AG10803 (cell line): ENCODE results near the gene CFAP43.

ENCODE experiments used
- DNase-seq: peaks from one replicate; pipeline ENCODE4 v3.0.0; 2010; ENCODE audit warnings: low read depth
- H3K4me3 ChIP-seq: 2 replicates; pipeline ENCODE4 v1.5.1; 2011; ENCODE audit warnings: mild to moderate bottlenecking, low read length, control low read depth
- CTCF ChIP-seq: conservative IDR thresholded peaks from 2 replicates; pipeline ENCODE4 v1.5.1; 2011; ENCODE audit warnings: mild to moderate bottlenecking, low read length, control low read depth, inconsistent platforms

The CFAP43 gene

GRCh38 chr10:104122225-104123107, 109.7 kb downstream of the CFAP43 start:
- no peak for TF ChIP-seq CTCF
- DNase-seq = peak; percentile 15
- peak overlapping the region; percentile 91 for H3K4me3 ChIP-seq

- peak; percentile 54 for TF ChIP-seq CTCF
- peak; percentile 98 for DNase-seq
- H3K4me3 ChIP-seq = peak within 1 kb of the TSS; percentile 91
These were observed 110.5 kb downstream of the CFAP43 start, which contains the start of gene SFR1 for GRCh38 chr10:104121485-104122224. TSS of gene SFR1 (plus strand) at chr10:104122171. CDS start at chr10:104122184, 13 bp downstream.

- H3K4me3 ChIP-seq = peak overlapping the region; percentile 87
- DNase-seq = peak; percentile 97
- TF ChIP-seq CTCF = no peak
These were observed 111.2 kb downstream of the CFAP43 start for GRCh38 chr10:104120903-104121484.

GRCh38 chr10:104120512-104120902, 111.7 kb downstream of the CFAP43 start:
- DNase-seq = no peak
- peak overlapping the region; percentile 87 for H3K4me3 ChIP-seq
- no peak for TF ChIP-seq CTCF

- no peak for TF ChIP-seq CTCF
- H3K4me3 ChIP-seq = no peak overlapping the region
- DNase-seq = no peak
These were observed 112.2 kb downstream of the CFAP43 start for GRCh38 chr10:104119996-104120395.

GRCh38 chr10:104117839-104118323, 114.3 kb downstream of the CFAP43 start:
- DNase-seq = no peak
- H3K4me3 ChIP-seq = no peak overlapping the region
- TF ChIP-seq CTCF = no peak
